Measurements from ENCODE around the gene MLKL. TPM values are rescaled to one million over a fixed set of nuclear protein-coding genes. Genes with fewer than 3 reads are reported as not detected.
A peak's percentile ranks its signal among the peaks of the same experiment; 100 is the strongest.

Gene MLKL
- total RNA-seq, 4 donors from 2014 or later: 6.0 to 12.0 (median 9.9) TPM

DNA sequence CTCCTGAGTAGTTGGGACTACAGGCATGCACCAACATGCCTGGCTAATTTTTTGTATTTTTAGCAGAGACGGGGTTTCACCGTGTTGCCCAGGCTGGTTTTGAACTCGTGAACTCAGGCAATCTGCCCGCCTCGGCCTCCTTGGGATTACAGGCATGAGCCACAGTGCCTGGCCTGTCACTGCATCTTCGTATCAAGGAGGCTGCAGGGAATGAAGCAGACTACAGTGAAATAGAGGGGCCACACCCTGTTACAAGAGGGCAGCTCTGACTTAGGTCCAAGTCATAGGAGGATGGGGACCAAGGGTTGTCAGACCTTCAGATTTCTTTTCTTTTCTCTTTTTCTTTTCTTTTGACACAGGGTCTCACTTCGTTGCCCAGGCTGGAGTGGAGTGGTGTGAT is 45.3 kb upstream of the MLKL start:
- Histone ChIP-seq H3K27ac (peak overlapping the region in 1 of 3 donors; percentile 89), H3K27me3 (no peaks in the 10 kb centered on the region), H3K36me3 (no peaks in the 10 kb centered on the region), H3K4me3 (replicated peaks in 1 of 3) (no peak overlapping the region), H3K9me3 (no peaks in the 10 kb centered on the region), H3K4me1 (peaks cover 12 to 16% of the 10 kb centered on the region in 2 donors)
- intact Hi-C loops (cut with DNase I): no loop called here
- no peak for DNase-seq
- WGBS, 2 donors: 79 to 92% methylated on average over 7 of the region's 7 CpGs
- TF ChIP-seq POLR2A (IDR thresholded peaks at IDR 0.05): no peak
- TF ChIP-seq, protein P1, sequence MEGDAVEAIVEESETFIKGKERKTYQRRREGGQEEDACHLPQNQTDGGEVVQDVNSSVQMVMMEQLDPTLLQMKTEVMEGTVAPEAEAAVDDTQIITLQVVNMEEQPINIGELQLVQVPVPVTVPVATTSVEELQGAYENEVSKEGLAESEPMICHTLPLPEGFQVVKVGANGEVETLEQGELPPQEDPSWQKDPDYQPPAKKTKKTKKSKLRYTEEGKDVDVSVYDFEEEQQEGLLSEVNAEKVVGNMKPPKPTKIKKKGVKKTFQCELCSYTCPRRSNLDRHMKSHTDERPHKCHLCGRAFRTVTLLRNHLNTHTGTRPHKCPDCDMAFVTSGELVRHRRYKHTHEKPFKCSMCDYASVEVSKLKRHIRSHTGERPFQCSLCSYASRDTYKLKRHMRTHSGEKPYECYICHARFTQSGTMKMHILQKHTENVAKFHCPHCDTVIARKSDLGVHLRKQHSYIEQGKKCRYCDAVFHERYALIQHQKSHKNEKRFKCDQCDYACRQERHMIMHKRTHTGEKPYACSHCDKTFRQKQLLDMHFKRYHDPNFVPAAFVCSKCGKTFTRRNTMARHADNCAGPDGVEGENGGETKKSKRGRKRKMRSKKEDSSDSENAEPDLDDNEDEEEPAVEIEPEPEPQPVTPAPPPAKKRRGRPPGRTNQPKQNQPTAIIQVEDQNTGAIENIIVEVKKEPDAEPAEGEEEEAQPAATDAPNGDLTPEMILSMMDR (IDR thresholded peaks at IDR 0.05): no peak

GRCh38 chr16:74745109-74745615 is 44.5 kb upstream of the MLKL start:
- H3K4me3 ChIP-seq (replicated peaks in 1 of 3): no peak overlapping the region
- 73 to 79% methylated on average over 5 to 9 of the region's 10 CpGs for WGBS, 2 donors
- H3K9me3 ChIP-seq: no peaks in the 10 kb centered on the region
- no peaks in the 10 kb centered on the region for H3K27me3 ChIP-seq
- no peaks in the 10 kb centered on the region for H3K36me3 ChIP-seq
- no peak for DNase-seq
- intact Hi-C loops (cut with DNase I): no loop called here
- H3K4me1 ChIP-seq: peaks cover 12 to 16% of the 10 kb centered on the region in 2 donors
- TF ChIP-seq, protein P1 (IDR thresholded peaks at IDR 0.05): no peak
- TF ChIP-seq POLR2A (IDR thresholded peaks at IDR 0.05): no peak
- H3K27ac ChIP-seq: peak overlapping the region; percentile 70 to 89 (median 79)

- intact Hi-C loops (cut with DNase I): no loop called here
- 92 to 95% methylated on average over 4 of the region's 4 CpGs for WGBS, 2 donors
- H3K27ac ChIP-seq: peak overlapping the region; percentile 70 to 89 (median 79)
- no peaks in the 10 kb centered on the region for H3K27me3 ChIP-seq
- H3K9me3 ChIP-seq: no peaks in the 10 kb centered on the region
- TF ChIP-seq, protein P1 (IDR thresholded peaks at IDR 0.05): no peak
- no peak for TF ChIP-seq POLR2A (IDR thresholded peaks at IDR 0.05)
- H3K4me3 ChIP-seq (replicated peaks in 1 of 3): no peak overlapping the region
- peaks cover 12 to 16% of the 10 kb centered on the region in 2 donors for H3K4me1 ChIP-seq
- no peak for DNase-seq
- H3K36me3 ChIP-seq: no peaks in the 10 kb centered on the region
Measured at GRCh38 chr16:74744566-74744965, 43.9 kb upstream of the MLKL start.

DNA sequence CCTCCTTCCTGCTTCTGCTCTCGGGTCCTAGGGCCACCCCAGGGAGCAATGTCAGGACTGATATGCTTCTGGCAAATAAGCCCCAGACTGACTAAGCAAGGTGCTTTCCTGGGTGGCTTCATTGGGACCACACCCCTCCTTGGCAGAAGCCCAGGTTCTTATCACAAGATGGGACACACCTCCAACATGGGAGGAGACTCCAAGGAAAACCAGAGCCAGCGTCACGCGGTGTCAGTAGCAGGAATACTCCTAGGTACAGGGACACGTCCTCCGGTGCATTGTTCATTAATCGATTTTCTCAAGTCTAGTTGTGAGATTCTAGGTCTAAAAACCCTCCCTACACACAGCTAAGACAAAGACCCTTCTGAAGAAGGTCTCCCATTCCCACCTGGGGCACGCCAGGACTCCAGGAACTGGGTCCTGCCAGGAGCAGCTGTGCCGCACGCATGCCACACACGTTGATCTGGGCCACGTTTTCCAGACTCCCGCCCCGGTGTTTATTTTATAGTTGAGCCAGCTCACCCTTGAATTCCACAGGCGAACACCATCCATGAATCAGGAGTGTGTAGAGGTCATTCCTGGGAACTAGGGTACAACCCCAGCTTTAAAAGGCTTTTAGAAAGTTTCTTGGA is 43.1 kb upstream of the MLKL start:
- Histone ChIP-seq H3K27ac (peak overlapping the region; percentile 70 to 89 (median 79)), H3K36me3 (no peaks in the 10 kb centered on the region), H3K9me3 (no peaks in the 10 kb centered on the region), H3K27me3 (no peaks in the 10 kb centered on the region), H3K4me1 (peaks cover 12 to 16% of the 10 kb centered on the region in 2 donors), H3K4me3 (replicated peaks in 1 of 3) (peak overlapping the region in 1 of 3 donors; percentile 8)
- intact Hi-C loops (cut with DNase I): no loop called here
- peak; percentile 95 to 96 for DNase-seq
- TF ChIP-seq, protein P1 (IDR thresholded peaks at IDR 0.05): no peak
- peak in 1 of 2 donors; percentile 67 for TF ChIP-seq POLR2A (IDR thresholded peaks at IDR 0.05)
- 21 to 32% methylated on average over 15 of the region's 15 CpGs for WGBS, 2 donors

DNA sequence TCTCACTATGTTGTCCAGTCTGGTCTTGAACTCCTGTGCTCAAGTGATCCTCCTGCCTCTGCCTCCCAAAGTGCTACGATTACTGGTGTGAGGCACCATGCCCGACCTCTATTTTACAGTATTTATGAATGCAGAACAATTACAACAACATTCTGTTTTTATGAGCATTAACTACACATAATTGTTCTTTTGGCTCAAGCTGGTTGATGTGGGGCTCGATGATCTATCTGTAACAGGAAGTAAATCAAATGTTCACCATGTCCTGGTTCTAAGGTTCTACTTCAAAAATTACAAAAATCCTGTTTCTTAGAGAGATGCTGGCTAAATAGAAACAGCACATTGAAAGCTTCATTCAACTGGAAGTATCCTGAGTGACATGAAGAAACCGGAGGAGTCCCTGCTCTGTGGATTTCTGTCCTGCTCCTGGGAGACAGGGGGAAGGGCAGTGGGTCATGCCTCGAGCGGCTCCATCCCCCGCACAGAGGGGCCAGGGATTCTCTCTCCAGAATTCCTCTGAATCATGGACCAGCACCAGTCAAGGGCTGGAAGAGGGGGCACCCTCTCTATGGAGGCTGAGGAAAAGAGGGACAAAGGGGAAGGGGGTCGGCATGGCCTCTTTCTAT is 42.5 kb upstream of the MLKL start:
- no peaks in the 10 kb centered on the region for H3K36me3 ChIP-seq
- no peaks in the 10 kb centered on the region for H3K9me3 ChIP-seq
- no peaks in the 10 kb centered on the region for H3K27me3 ChIP-seq
- TF ChIP-seq, protein P1 (IDR thresholded peaks at IDR 0.05): no peak
- no peak for TF ChIP-seq POLR2A (IDR thresholded peaks at IDR 0.05)
- peak in 1 of 2 donors; percentile 60 for DNase-seq
- H3K27ac ChIP-seq: peak overlapping the region; percentile 70 to 89 (median 79)
- peaks cover 12 to 16% of the 10 kb centered on the region in 2 donors for H3K4me1 ChIP-seq
- 31 to 36% methylated on average over 6 to 8 of the region's 8 CpGs for WGBS, 2 donors
- intact Hi-C loops (cut with DNase I): no loop called here
- H3K4me3 ChIP-seq (replicated peaks in 1 of 3): peak overlapping the region in 1 of 3 donors; percentile 8
